HG03460 (cell line): ENCODE data around the gene LPP.

Source experiments
- ATAC-seq: cut with Tn5 transposase; IDR thresholded peaks from one replicate; pipeline ENCODE4 v1.9.1; 2021; ENCODE audit not compliant: unreplicated experiment

LPP gene

GRCh38 chr3:188218603-188219002 is 64.6 kb downstream of the LPP start:
- no peak for ATAC-seq

- ATAC-seq, result no peak
Observed at GRCh38 chr3:188219147-188219546, 65.2 kb downstream of the LPP start.

GRCh38 chr3:188220097-188220788 is 66.3 kb downstream of the LPP start:
- no peak for ATAC-seq

GRCh38 chr3:188220988-188221818 is 67.2 kb downstream of the LPP start:
- no peak for ATAC-seq

GRCh38 chr3:188223936-188224335 is 70.0 kb downstream of the LPP start:
- ATAC-seq, result no peak

GRCh38 chr3:188227442-188227841 is 73.5 kb downstream of the LPP start:
- no peak for ATAC-seq

GRCh38 chr3:188229177-188229576 is 75.2 kb downstream of the LPP start:
- ATAC-seq, result no peak

- ATAC-seq, result no peak
Observed at GRCh38 chr3:188229726-188230125, 75.8 kb downstream of the LPP start.

- ATAC-seq, result no peak
Observed at GRCh38 chr3:188230962-188231361, 77.0 kb downstream of the LPP start.

- ATAC-seq, result no peak
Observed at GRCh38 chr3:188231456-188231855, 77.5 kb downstream of the LPP start.

- no peak for ATAC-seq
Observed at GRCh38 chr3:188232656-188233055, 78.7 kb downstream of the LPP start.

- no peak for ATAC-seq
Observed at GRCh38 chr3:188233320-188233719, 79.4 kb downstream of the LPP start.

- ATAC-seq, result no peak
Observed at GRCh38 chr3:188234132-188234531, 80.2 kb downstream of the LPP start.

GRCh38 chr3:188236271-188236670 is 82.3 kb downstream of the LPP start:
- ATAC-seq, result no peak

GRCh38 chr3:188239035-188239434 is 85.1 kb downstream of the LPP start:
- no peak for ATAC-seq

GRCh38 chr3:188239577-188239976 is 85.6 kb downstream of the LPP start:
- ATAC-seq, result no peak

GRCh38 chr3:188240189-188240981 is 86.4 kb downstream of the LPP start:
- no peak for ATAC-seq

- no peak for ATAC-seq
Observed at GRCh38 chr3:188241072-188241471, 87.1 kb downstream of the LPP start.

- no peak for ATAC-seq
Observed at GRCh38 chr3:188241883-188242282, 87.9 kb downstream of the LPP start.

GRCh38 chr3:188242436-188243123 is 88.6 kb downstream of the LPP start:
- no peak for ATAC-seq
